OCI-LY7 (cell line): Measurements from ENCODE around the gene FAM13B. TPM values are rescaled to one million over a fixed set of nuclear protein-coding genes. Genes with fewer than 3 reads are reported as not detected.

Experiments
- BruUV-seq: library from RNA; stranded (reverse); fragments of 400-500 nt; replicated peaks from 2 replicates; lab custom pipeline; 2021; lab: Mats Ljungman, UMichigan
- CTCF ChIA-PET: fragments of 300-600 bp; sonication (Branson Sonifier 250); formaldehyde crosslinking; loops from one replicate; lab custom pipeline; 2022; ENCODE audit warnings: antibody characterized with exemption; ENCODE audit not compliant: unreplicated experiment; lab: Charles Lee
- POLR2A ChIA-PET: fragments of 300-600 bp; sonication (Branson Sonifier 250); formaldehyde crosslinking; loops from one replicate; lab custom pipeline; 2022; ENCODE audit warnings: antibody characterized with exemption; lab: Charles Lee
- DNase-seq: peaks from one replicate; pipeline ENCODE4 v3.0.0-alpha.2; 2015; ENCODE audit warnings: low spot score
- H2AFZ ChIP-seq: fragments of 200-600 bp; sonication (generic), shearing (Covaris generic); 2 replicates; pipeline ENCODE4 v1.6.1; 2014; ENCODE audit warnings: mild to moderate bottlenecking, antibody characterized with exemption, low read length, moderate library complexity
- H3K27ac ChIP-seq: fragments of 200-600 bp; sonication (generic); 2 replicates; pipeline ENCODE4 v1.5.1; 2014; ENCODE audit warnings: mixed run types, low read depth, mild to moderate bottlenecking, moderate library complexity, low read length, inconsistent platforms; ENCODE audit not compliant: poor library complexity, severe bottlenecking
- H3K36me3 ChIP-seq: fragments of 200-600 bp; sonication (generic); 2 replicates; pipeline ENCODE4 v1.6.1; 2014; ENCODE audit warnings: mild to moderate bottlenecking, antibody characterized with exemption, low read length, moderate library complexity, mixed read lengths; ENCODE audit not compliant: insufficient read depth
- H3K4me1 ChIP-seq: fragments of 200-600 bp; sonication (generic); 2 replicates; pipeline ENCODE4 v1.5.1; 2014; ENCODE audit warnings: mild to moderate bottlenecking, low read length; ENCODE audit not compliant: insufficient read depth, poor library complexity, severe bottlenecking
- H3K4me2 ChIP-seq: fragments of 200-600 bp; sonication (generic); 2 replicates; pipeline ENCODE4 v1.6.1; 2014; ENCODE audit warnings: mild to moderate bottlenecking, low read length
- H3K4me3 ChIP-seq: fragments of 200-600 bp; sonication (generic); 2 replicates; pipeline ENCODE4 v1.5.1; 2014; ENCODE audit warnings: mild to moderate bottlenecking, low read depth, low read length; ENCODE audit not compliant: poor library complexity, severe bottlenecking
- H3K79me2 ChIP-seq: fragments of 200-600 bp; sonication (generic); 2 replicates; pipeline ENCODE4 v1.6.1; 2016; ENCODE audit warnings: low read depth, mild to moderate bottlenecking, low read length, moderate library complexity, mixed read lengths; ENCODE audit not compliant: insufficient read depth
- H3K9me2 ChIP-seq: fragments of 200-600 bp; sonication (generic); 2 replicates; pipeline ENCODE4 v1.6.1; 2016; ENCODE audit warnings: mild to moderate bottlenecking, low read length, mixed read lengths; ENCODE audit not compliant: insufficient read depth
- H3K9me3 ChIP-seq: fragments of 200-600 bp; sonication (generic); 2 replicates; pipeline ENCODE4 v1.6.1; 2014; ENCODE audit warnings: mild to moderate bottlenecking, mixed run types, low read length, mixed read lengths
- H4K20me1 ChIP-seq: fragments of 200-600 bp; sonication (generic); 2 replicates; pipeline ENCODE4 v1.6.1; 2014; ENCODE audit warnings: mild to moderate bottlenecking, antibody characterized with exemption, low read length, moderate library complexity, mixed read lengths; ENCODE audit not compliant: insufficient read depth
- CTCF ChIP-seq: fragments of 200-600 bp; sonication (generic); conservative IDR thresholded peaks from 2 replicates; pipeline ENCODE4 v1.5.1; 2014; ENCODE audit warnings: mild to moderate bottlenecking, antibody characterized with exemption, low read length, moderate library complexity, mixed read lengths
- EZH2phosphoT487 ChIP-seq: fragments of 200-600 bp; sonication (generic); IDR thresholded peaks from 2 replicates; pipeline ENCODE4 v1.6.1; 2018; ENCODE audit warnings: low read depth, borderline replicate concordance, mild to moderate bottlenecking, mixed run types, antibody characterized with exemption, low read length, moderate library complexity, mixed read lengths
- intact Hi-C: fragments of 100-400 bp; cut with micrococcal nuclease; formaldehyde crosslinking; loops from one replicate; pipeline ENCODE4 v1.10.0; 2022; ENCODE audit not compliant: unreplicated experiment
- total RNA-seq, 2 experiments: library from RNA; depleted of rRNA in 1 of 2; stranded (reverse); fragments of >200 nt in 1 of 2; shearing (Covaris generic) in 1 of 2; gene quantifications; 2 replicates each; pipeline ENCODE4 v1.2.3, GENCODE V29; 2014 to 2022

Gene FAM13B
- total RNA-seq, 2 experiments from 2014 or later = 21.5 to 35.7 TPM

- intact Hi-C loops = no loop called here
- H3K4me1 ChIP-seq = peaks cover 13% of the 10 kb centered on the region
- no TSS peak for BruUV-seq
- no peaks in the 10 kb centered on the region for H3K36me3 ChIP-seq
- no peak overlapping the region for H2AFZ ChIP-seq
- H3K27ac ChIP-seq = no peak overlapping the region
- H3K4me3 ChIP-seq = no peak overlapping the region
- POLR2A ChIA-PET = interaction anchor here (0.6 kb wide), 2 partner anchors 8 to 316 kb away, joined by 3 read pairs; no protein-coding TSS in a partner anchor
- H3K4me2 ChIP-seq = no peak overlapping the region
- no peaks in the 10 kb centered on the region for H3K9me2 ChIP-seq
- TF ChIP-seq CTCF (no peak), EZH2phosphoT487 (no peak)
- CTCF ChIA-PET = no interaction called here
- H3K9me3 ChIP-seq = no peaks in the 10 kb centered on the region
- H4K20me1 ChIP-seq = no peaks in the 10 kb centered on the region
- DNase-seq = no peak
- H3K79me2 ChIP-seq = no peaks in the 10 kb centered on the region
Measured at GRCh38 chr5:137894586-137894985, 138.3 kb downstream of the FAM13B start.

GRCh38 chr5:137891849-137892248, 141.0 kb downstream of the FAM13B start:
- CTCF ChIA-PET = no interaction called here
- no peak overlapping the region for H3K27ac ChIP-seq
- intact Hi-C loops = no loop called here
- TF ChIP-seq CTCF = peak; percentile 48
- TF ChIP-seq EZH2phosphoT487 = no peak
- no peaks in the 10 kb centered on the region for H3K9me3 ChIP-seq
- H2AFZ ChIP-seq = no peak overlapping the region
- POLR2A ChIA-PET = interaction anchor here (0.6 to 0.7 kb wide), 2 partner anchors 15 to 171 kb away, joined by 3 read pairs; no protein-coding TSS in a partner anchor
- peaks cover 6% of the 10 kb centered on the region for H3K4me1 ChIP-seq
- BruUV-seq = no TSS peak
- no peak overlapping the region for H3K4me3 ChIP-seq
- no peaks in the 10 kb centered on the region for H3K79me2 ChIP-seq
- no peaks in the 10 kb centered on the region for H3K9me2 ChIP-seq
- H3K4me2 ChIP-seq = no peak overlapping the region
- no peaks in the 10 kb centered on the region for H3K36me3 ChIP-seq
- no peak for DNase-seq
- H4K20me1 ChIP-seq = no peaks in the 10 kb centered on the region

GRCh38 chr5:137890845-137891244, 142.0 kb downstream of the FAM13B start:
- Histone ChIP-seq H3K27ac (no peak overlapping the region), H3K9me3 (no peaks in the 10 kb centered on the region), H3K4me3 (no peak overlapping the region), H3K4me2 (no peak overlapping the region), H2AFZ (no peak overlapping the region), H3K4me1 (peaks cover 6% of the 10 kb centered on the region), H4K20me1 (no peaks in the 10 kb centered on the region), H3K79me2 (no peaks in the 10 kb centered on the region), H3K9me2 (no peaks in the 10 kb centered on the region), H3K36me3 (no peaks in the 10 kb centered on the region)
- intact Hi-C loops = no loop called here
- no peak for TF ChIP-seq CTCF
- no peak for TF ChIP-seq EZH2phosphoT487
- ChIA-PET CTCF (no interaction called here), POLR2A (interaction anchor here (0.6 to 1.1 kb wide), 4 partner anchors 11 to 906 kb away, joined by 3 read pairs; no protein-coding TSS in a partner anchor)
- BruUV-seq = no TSS peak
- DNase-seq = no peak
